K562 (cell line): ENCODE results near the gene P2RX3. TPM values are rescaled to one million over a fixed set of nuclear protein-coding genes. Genes with fewer than 3 reads are reported as not detected.

Experiments
- ARID1B ChIP-seq: fragments of 450-650 bp; IDR thresholded peaks from 2 replicates; pipeline ENCODE4 v1.6.1; 2016; ENCODE audit warnings: antibody characterized with exemption, mild to moderate bottlenecking, inconsistent platforms
- CC2D1A ChIP-seq: fragments of 450-650 bp; IDR thresholded peaks from 2 replicates; pipeline ENCODE4 v1.6.1; 2017; ENCODE audit warnings: mild to moderate bottlenecking
- CCNT2 ChIP-seq: IDR thresholded peaks from 2 replicates; pipeline ENCODE4 v1.6.1; 2011; ENCODE audit warnings: borderline replicate concordance, low read depth, mild to moderate bottlenecking, moderate library complexity, mixed read lengths, low read length; ENCODE audit not compliant: insufficient read length; ENCODE audit errors: extremely low read depth
- KAT8 ChIP-seq: fragments of 450-650 bp; IDR thresholded peaks from 2 replicates; pipeline ENCODE4 v1.6.1; 2016; ENCODE audit warnings: low read depth, mild to moderate bottlenecking
- POLR3G ChIP-seq: IDR thresholded peaks from 2 replicates; pipeline ENCODE4 v1.6.1; 2011; ENCODE audit not compliant: insufficient read length, insufficient replicate concordance; ENCODE audit errors: extremely low read depth
- SIN3A ChIP-seq, 2 experiments: fragments of 150-350 bp in 1 of 2; IDR thresholded peaks; 2 replicates each; pipeline ENCODE4 v1.6.1; 2011 to 2016; ENCODE audit warnings: borderline replicate concordance in 2 of 2, low read depth in 2 of 2, low read length in 2 of 2, mild to moderate bottlenecking in 2 of 2, moderate library complexity in 2 of 2; ENCODE audit not compliant: control insufficient read depth in 1 of 2
- TCF15 ChIP-seq: fragments of 250-450 bp; sonication (Bioruptor Pico); IDR thresholded peaks from 2 replicates; pipeline ENCODE4 v1.8.0; 2022; ENCODE audit warnings: moderate library complexity, mild to moderate bottlenecking, inconsistent platforms
- ZBTB9 ChIP-seq: fragments of 450-650 bp; formaldehyde crosslinking; IDR thresholded peaks from 2 replicates; pipeline ENCODE4 v1.4.0; 2020; ENCODE audit warnings: mild to moderate bottlenecking, moderate library complexity
- ZNF263 ChIP-seq: sonication (generic); formaldehyde crosslinking; IDR thresholded peaks from 2 replicates; pipeline ENCODE4 v1.8.0; 2022; ENCODE audit warnings: mild to moderate bottlenecking, missing genetic modification reagents, borderline replicate concordance
- ZNF280B ChIP-seq: fragments of 250-450 bp; sonication (Bioruptor Pico); IDR thresholded peaks from 2 replicates; pipeline ENCODE4 v1.5.1; 2021; ENCODE audit warnings: mild to moderate bottlenecking
- ZNF395 ChIP-seq: fragments of 200-800 bp; sonication (Bioruptor generic); IDR thresholded peaks from 2 replicates; pipeline ENCODE4 v1.6.1; 2017; ENCODE audit warnings: missing genetic modification characterization, missing compliant biosample characterization
- ZNF584 ChIP-seq: fragments of 200-800 bp; sonication (Bioruptor generic); IDR thresholded peaks from 2 replicates; pipeline ENCODE4 v1.6.1; 2016; ENCODE audit warnings: low read depth, mild to moderate bottlenecking, missing genetic modification characterization, missing compliant biosample characterization
- ZNF592 ChIP-seq: fragments of 450-650 bp; IDR thresholded peaks from 2 replicates; pipeline ENCODE4 v1.6.1; 2017; ENCODE audit warnings: antibody characterized with exemption, mild to moderate bottlenecking
- polyA plus RNA-seq, 8 experiments: library from polyadenylated mRNA; depleted of rRNA in 4 of 8; stranded (reverse) in 5 of 8; unstranded in 3 of 8; fragments of >200 nt; fragmentation: Nextera tagmentation in 2 of 8; fragmentation: Illumina TruSeq in 1 of 8; extraction: Ambion mirVana in 2 of 8; extraction: Trizol in 1 of 8; gene quantifications; 2 replicates each; pipeline versions ENCODE4 v1.2.1 to v1.2.3, GENCODE V29; 2011 to 2014; ENCODE audit warnings: inconsistent platforms in 1 of 8, missing spikeins in 1 of 8
- total RNA-seq, 7 experiments: library from RNA; depleted of rRNA in 6 of 7; stranded (reverse); fragments of >200 nt in 6 of 7; fragmentation: Illumina TruSeq in 2 of 7; extraction: Trizol in 2 of 7; gene quantifications; 2 replicates each; pipeline versions ENCODE4 v1.2.1 to v1.2.3, GENCODE V29; 2011 to 2021; ENCODE audit warnings: low replicate concordance in 1 of 7
- TF ChIP-seq, protein P1 (sequence below): fragments of 200-800 bp; sonication (Bioruptor generic); IDR thresholded peaks from 2 replicates; pipeline ENCODE4 v1.6.1; 2017; ENCODE audit warnings: missing genetic modification characterization, missing compliant biosample characterization

The P2RX3 gene
- total and polyA plus RNA-seq, 9 of the 15 experiments (the other 6 are each of a cell fraction or from before 2014, with no cell fraction given), result not detected

DNA sequence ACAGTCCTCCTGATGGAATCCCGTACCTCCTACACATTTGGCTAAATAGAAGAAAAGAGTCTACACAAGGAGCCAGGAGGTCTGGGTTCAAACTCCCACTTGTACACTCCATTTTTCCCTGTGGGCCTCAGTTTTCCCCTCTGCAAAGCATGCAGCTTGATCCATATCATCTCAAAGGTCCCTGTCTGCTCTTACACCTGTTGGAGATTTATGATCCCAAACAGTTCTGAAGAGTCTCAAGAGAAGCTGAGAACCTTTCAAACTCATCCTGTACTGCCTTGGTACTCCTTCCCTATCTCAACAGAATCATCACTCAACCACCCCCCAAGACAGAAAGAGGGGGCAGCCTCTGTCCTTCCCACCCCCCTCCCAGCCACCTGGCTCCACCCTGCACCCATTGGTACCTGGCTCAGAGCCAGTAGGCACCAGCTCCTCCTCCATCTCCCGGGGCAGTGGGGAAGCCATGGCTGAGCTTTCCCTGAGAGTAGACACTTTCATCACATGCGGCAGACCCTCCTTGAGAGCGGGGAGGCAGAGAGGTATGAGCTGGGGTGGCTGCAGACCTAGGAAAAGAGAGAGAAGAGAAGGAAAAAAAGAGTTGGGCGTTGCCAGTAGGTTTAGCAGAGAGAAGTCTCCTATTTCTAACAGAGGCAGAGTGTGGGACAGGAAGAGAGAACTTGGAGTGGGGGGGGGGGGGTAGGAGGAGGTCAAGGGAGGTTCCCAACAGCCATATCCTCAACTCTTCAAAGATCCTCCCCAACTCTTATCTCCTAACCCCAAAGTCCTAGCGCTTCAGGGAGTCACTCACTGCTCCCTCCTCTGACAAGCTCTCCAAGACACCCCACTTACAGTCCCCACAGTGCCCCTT lies 16.5 kb upstream of the P2RX3 start (continued):
- TF ChIP-seq ZNF263 (peak; percentile 78; the same call in 1 of the 2 replicates), ZNF592 (no peak), ZNF395 (CRISPR knock-in tag) (0 out of 2 replicates have a peak, but pooled peaks have one; percentile 38), KAT8 (no peak), ZNF280B (CRISPR knock-in tag) (no peak), ZNF584 (CRISPR knock-in tag) (no peak), ZBTB9 (CRISPR knock-in tag) (no peak), CCNT2 (peak; percentile 78), POLR3G (no peak), ARID1B (peak; percentile 73), SIN3A (IDR thresholded peaks at IDR 0.05; ENCODE audit: borderline replicate concordance in 2 of 2, control insufficient read depth in 1 of 2, low read depth in 2 of 2, low read length in 2 of 2) (0 out of 4 replicates have a peak, but pooled peaks of 1 of the 2 experiments have one; percentile 31), CC2D1A (no peak), TCF15 (CRISPR knock-in tag) (no peak)
- TF ChIP-seq, protein P1, sequence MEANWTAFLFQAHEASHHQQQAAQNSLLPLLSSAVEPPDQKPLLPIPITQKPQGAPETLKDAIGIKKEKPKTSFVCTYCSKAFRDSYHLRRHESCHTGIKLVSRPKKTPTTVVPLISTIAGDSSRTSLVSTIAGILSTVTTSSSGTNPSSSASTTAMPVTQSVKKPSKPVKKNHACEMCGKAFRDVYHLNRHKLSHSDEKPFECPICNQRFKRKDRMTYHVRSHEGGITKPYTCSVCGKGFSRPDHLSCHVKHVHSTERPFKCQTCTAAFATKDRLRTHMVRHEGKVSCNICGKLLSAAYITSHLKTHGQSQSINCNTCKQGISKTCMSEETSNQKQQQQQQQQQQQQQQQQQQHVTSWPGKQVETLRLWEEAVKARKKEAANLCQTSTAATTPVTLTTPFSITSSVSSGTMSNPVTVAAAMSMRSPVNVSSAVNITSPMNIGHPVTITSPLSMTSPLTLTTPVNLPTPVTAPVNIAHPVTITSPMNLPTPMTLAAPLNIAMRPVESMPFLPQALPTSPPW (CRISPR knock-in tag), result peak; percentile 94
